ENCODE measurements around the gene CNPY4. TPM values are rescaled to one million over a fixed set of nuclear protein-coding genes. Genes with fewer than 3 reads are reported as not detected.
A peak's percentile ranks its signal among the peaks of the same experiment; 100 is the strongest.

The CNPY4 gene
- total RNA-seq, 1 donor from 2014 or later: 27.9 TPM

- TF ChIP-seq CTCF (IDR thresholded peaks at IDR 0.05; ENCODE audit: unreplicated experiment): no peak
- Mint-ChIP-seq H3K36me3 (no peaks in the 10 kb centered on the region), H3K9me3 (no peaks in the 10 kb centered on the region), H3K4me3 (peak within 1 kb of the TSS; percentile 73), H3K27ac (peak within 1 kb of the TSS; percentile 84), H3K4me1 (peaks cover 17% of the 10 kb centered on the region), H3K27me3 (ENCODE audit: low read depth) (no peaks in the 10 kb centered on the region)
- DNase-seq (ENCODE audit: low spot score in 2 of 2, unreplicated experiment in 2 of 2): peak; percentile 89 to 96
These were observed 39.0 kb downstream of the CNPY4 start, which contains the start of gene TRAPPC14 for GRCh38 chr7:100158229-100159098. Gene TRAPPC14, minus strand, starts transcription at chr7:100158723. Its CDS starts 224 bp downstream, at chr7:100158499.

- DNase-seq (ENCODE audit: low spot score in 2 of 2, unreplicated experiment in 2 of 2): no peak
- H3K4me3 Mint-ChIP-seq: peak overlapping the region; percentile 73
- no peaks in the 10 kb centered on the region for H3K27me3 Mint-ChIP-seq (ENCODE audit: low read depth)
- no peak for TF ChIP-seq CTCF (IDR thresholded peaks at IDR 0.05; ENCODE audit: unreplicated experiment)
- H3K9me3 Mint-ChIP-seq: no peaks in the 10 kb centered on the region
- H3K4me1 Mint-ChIP-seq: peaks cover 17% of the 10 kb centered on the region
- H3K27ac Mint-ChIP-seq: peak overlapping the region; percentile 84
- H3K36me3 Mint-ChIP-seq: no peaks in the 10 kb centered on the region
These were observed 39.7 kb downstream of the CNPY4 start for GRCh38 chr7:100159099-100159623.

GRCh38 chr7:100160067-100160466, 40.6 kb downstream of the CNPY4 start:
- peak overlapping the region; percentile 43 for H3K4me3 Mint-ChIP-seq
- no peaks in the 10 kb centered on the region for H3K9me3 Mint-ChIP-seq
- no peaks in the 10 kb centered on the region for H3K36me3 Mint-ChIP-seq
- H3K27ac Mint-ChIP-seq: no peak overlapping the region
- no peak for TF ChIP-seq CTCF (IDR thresholded peaks at IDR 0.05; ENCODE audit: unreplicated experiment)
- H3K27me3 Mint-ChIP-seq (ENCODE audit: low read depth): no peaks in the 10 kb centered on the region
- no peak for DNase-seq (ENCODE audit: low spot score in 2 of 2, unreplicated experiment in 2 of 2)
- peaks cover 17% of the 10 kb centered on the region for H3K4me1 Mint-ChIP-seq

GRCh38 chr7:100163006-100163531, 43.6 kb downstream of the CNPY4 start:
- Mint-ChIP-seq H3K9me3 (no peaks in the 10 kb centered on the region), H3K36me3 (no peaks in the 10 kb centered on the region), H3K4me3 (no peak overlapping the region), H3K27ac (no peak overlapping the region), H3K27me3 (ENCODE audit: low read depth) (peaks cover 22% of the 10 kb centered on the region), H3K4me1 (peaks cover 29% of the 10 kb centered on the region)
- DNase-seq (ENCODE audit: low spot score in 2 of 2, unreplicated experiment in 2 of 2): no peak
- no peak for TF ChIP-seq CTCF (IDR thresholded peaks at IDR 0.05; ENCODE audit: unreplicated experiment)

GRCh38 chr7:100163871-100164270, 44.4 kb downstream of the CNPY4 start:
- H3K27me3 Mint-ChIP-seq (ENCODE audit: low read depth): peaks cover 30% of the 10 kb centered on the region
- H3K36me3 Mint-ChIP-seq: no peaks in the 10 kb centered on the region
- DNase-seq (ENCODE audit: low spot score in 2 of 2, unreplicated experiment in 2 of 2): no peak
- no peak overlapping the region for H3K27ac Mint-ChIP-seq
- H3K4me3 Mint-ChIP-seq: no peak overlapping the region
- TF ChIP-seq CTCF (IDR thresholded peaks at IDR 0.05; ENCODE audit: unreplicated experiment): no peak
- no peaks in the 10 kb centered on the region for H3K9me3 Mint-ChIP-seq
- H3K4me1 Mint-ChIP-seq: peaks cover 35% of the 10 kb centered on the region

All from mesothelial cell of epicardium (in vitro differentiated cells).